Breast epithelium (tissue), 3 donors: ENCODE measurements around the gene MCRIP2.

Source experiments
- CTCF ChIP-seq, 3 donors: fragments of 450-650 bp; IDR thresholded peaks; one replicate each; pipeline ENCODE4 v1.5.1; 2016 to 2017; ENCODE audit warnings: antibody characterized with exemption in 3 of 3, mild to moderate bottlenecking in 3 of 3, moderate library complexity in 3 of 3
- POLR2A ChIP-seq: fragments of 450-650 bp; IDR thresholded peaks from one replicate; pipeline ENCODE4 v1.6.1; 2016; ENCODE audit warnings: antibody characterized with exemption, mild to moderate bottlenecking, moderate library complexity

- TF ChIP-seq CTCF (IDR thresholded peaks at IDR 0.05) (no peak), POLR2A (no peak)
These were observed 32.3 kb upstream of the MCRIP2 start for GRCh38 chr16:609316-609715.
